GM19467 (cell line): Measurements from ENCODE around the gene SKP2.
"Not testable (repeated sequence)": the region's sequence is repeated elsewhere in the genome, so short reads cannot be mapped to it uniquely, and the experiment has no call there.

Source experiments
- ATAC-seq: cut with Tn5 transposase; IDR thresholded peaks from one replicate; pipeline ENCODE4 v1.9.1; 2021; ENCODE audit warnings: mild to moderate bottlenecking, moderate library complexity; ENCODE audit not compliant: unreplicated experiment

SKP2 gene

DNA sequence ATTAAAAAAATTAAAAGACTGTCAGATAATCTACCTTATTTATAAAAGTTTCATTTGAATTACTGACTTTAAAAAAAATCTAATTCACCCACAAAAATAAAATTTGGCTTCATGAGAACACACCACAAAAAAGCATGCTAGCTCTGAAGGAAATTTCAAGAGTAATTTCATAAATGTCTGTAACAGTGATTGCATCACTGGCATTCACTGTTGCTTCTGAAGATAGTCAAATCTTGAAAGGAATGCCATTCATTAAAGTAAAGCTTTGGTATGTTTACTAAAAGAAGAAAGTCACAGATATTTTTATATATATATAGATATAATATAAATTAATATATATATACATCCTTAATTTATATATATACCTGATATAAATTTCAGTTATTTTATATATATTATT, 46.4 kb downstream of the SKP2 start:
- no peak for ATAC-seq

DNA sequence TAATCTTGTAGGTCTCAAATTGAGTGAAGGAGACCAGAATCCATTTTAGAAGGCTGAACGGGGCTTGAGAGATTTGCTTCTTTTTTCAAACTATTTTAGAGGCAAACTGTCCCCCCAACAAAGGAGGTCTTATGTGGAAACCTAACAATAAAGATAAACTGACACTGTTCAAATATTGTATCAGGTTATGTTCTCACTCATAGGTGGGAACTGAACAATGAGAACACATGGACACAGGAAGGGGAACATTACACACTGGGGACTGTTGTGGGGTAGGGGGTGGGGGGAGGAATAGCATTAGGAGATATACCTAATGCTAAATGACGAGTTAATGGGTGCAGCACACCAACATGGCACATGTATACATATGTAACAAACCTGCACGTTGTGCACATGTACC, 46.9 kb downstream of the SKP2 start:
- not testable (repeated sequence) for ATAC-seq

DNA sequence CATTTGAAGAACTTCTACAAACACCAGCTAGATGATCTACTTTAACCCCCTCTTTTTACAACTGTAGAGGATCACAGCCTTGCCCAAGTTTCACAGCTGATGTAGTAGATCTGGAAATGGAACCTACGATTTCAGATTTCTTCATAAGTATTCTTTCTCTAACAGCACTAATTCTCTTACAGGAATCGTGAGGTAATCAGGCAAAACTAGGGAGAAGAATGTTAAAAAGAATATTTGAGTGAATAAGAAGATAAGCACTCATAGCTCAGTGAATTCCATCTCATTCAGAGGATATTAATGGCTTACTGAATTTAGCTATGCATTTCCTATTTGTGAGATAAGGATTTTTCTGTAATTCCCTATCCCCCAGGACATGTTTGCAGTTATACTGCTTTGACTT, 47.7 kb downstream of the SKP2 start:
- no peak for ATAC-seq

DNA sequence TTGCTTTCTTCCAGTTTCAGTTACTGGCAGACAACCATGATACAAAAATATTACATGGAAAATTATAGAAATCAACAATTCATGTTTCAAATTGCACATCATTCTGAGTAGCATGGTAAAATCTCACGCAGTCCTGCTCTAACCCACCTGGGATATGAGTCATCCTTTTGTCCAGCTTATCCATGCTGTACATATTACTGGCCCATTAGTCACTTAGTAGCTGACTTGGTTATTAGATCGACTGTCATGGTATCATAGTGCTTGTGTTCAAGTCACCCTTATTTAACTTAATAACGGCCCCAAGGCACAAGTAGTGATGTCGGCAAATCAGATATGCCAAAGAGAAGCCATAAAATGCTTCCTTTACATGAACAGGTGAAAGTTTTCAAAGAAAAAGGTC, 48.6 kb downstream of the SKP2 start:
- no peak for ATAC-seq

DNA sequence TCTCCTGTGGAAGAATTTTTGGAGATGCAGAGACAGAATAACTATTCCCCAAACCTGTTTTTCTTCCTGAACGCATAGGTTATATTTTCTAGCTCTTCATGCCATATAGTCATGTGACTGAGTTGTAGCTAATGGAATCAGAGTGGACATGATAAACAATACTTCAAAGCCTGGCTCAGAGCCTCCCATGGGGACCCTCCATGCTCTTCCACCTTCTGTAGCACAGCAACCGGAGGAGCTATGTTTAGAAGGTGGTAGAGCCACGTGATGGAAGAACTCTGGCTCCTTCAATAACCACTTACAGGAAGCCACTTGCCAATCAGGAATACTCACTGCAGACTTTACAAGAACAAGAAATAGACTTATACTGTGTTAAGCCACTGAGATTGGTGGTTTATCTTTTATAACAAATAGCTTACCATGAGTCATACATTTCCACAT, 50.6 kb downstream of the SKP2 start:
- ATAC-seq = no peak

DNA sequence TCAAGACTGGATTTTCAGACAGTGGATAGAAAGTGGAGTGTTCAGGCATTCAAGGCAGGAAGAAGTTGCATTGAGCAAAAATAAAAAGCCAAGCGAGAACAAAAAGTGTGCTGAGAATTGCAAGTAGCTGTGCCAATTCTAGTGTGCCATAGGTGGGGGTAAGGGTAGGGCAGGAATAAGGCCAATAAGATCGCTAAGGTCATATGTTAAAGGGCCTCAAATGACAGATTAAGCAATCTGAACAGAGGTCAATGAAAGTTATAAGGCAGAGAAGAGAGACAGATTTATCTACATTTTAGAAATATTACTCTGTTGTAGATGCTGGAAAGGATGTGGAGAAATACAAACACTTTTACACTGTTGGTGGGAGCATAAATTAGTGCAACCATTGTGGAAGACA, 53.4 kb downstream of the SKP2 start:
- no peak for ATAC-seq

DNA sequence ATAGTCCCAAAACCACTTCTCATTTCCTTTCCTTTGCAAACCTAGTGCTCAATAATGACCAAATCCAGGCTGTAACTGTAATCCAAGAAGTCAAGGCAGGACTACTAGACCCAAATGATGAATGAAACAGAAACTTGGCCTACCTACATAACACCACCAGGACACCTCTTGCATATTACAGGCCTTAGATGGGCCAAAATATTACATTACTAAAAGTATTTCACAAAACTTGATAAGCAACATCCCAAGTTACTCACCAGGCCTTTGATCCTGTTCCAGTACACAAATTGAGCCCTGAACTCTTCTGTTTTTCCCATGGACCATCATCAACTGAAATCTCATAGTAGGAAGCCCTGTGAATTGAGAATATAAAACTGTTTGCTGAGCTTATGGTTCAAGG, 55.0 kb downstream of the SKP2 start:
- no peak for ATAC-seq

DNA sequence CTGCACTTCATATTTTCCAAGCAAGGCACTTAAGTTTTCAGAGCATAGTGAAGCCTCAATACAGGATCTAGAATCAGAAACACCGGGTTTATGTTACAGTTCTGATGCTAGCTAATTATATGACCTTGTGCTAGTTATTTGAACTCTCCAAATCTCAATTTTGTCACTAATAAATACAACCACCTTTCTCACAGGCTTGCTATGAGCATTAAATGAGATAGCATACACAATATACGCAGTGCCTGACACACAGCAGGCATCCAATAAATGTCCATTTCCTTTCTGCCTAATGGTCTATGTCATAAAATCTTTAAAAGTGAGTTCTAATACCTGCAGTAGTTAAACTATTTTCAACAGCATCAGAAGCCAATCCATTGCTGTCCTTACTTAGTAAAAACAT, 56.9 kb downstream of the SKP2 start:
- no peak for ATAC-seq

DNA sequence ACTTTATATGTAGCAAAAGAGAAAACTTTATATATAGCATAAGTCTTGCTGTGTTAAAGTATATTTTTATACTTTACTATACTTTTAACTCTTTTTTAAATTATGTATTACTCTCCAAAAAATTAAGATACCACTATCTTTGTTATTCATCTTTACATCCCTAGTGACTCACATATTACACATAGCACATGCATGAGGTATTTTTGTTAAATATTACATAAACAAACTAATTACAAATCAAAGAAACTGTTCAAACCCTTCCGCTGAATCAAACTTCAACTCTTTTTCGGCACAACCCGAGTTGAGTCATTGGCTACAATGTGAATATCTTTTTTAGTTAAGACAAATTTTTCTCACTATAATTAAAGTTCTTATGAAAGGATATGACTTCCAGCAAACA, 57.8 kb downstream of the SKP2 start:
- ATAC-seq = no peak

DNA sequence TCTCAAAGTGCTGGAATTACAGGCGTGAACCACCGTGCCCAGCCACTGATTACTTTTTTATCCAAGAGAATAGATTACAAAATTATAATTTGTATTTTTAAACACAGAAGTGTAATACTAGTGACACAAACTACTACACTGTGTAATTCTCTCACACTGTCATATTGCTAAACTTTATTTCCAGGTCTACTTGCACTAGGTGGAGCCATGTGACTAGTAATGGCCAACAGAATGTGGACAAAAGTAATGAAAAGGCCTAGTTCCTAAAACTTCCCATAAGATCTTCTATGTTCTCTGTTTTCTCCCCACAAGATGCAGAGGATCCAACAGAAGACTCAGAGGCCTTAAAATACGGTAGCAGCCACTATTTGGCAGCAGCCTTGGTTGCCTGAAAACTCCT, 62.5 kb downstream of the SKP2 start:
- no peak for ATAC-seq

DNA sequence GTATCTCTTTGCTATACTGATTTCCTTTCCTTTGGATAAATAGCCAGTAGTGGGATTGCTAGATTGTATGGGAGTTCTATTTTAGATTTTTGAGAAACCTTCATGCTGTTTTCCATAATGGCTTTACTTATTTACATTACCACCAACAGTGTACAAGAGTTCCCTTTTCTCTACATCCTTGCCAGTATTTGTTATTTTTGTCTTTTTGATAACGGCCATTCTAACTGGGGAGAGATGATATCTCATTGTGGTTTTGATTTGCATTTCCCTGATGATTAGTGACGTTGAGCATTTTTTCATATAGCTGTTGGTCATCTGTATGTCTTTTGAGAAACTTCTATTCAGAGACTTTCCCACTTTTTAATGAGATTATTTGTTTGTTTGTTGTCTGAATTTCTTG, 64.0 kb downstream of the SKP2 start:
- ATAC-seq = no peak

DNA sequence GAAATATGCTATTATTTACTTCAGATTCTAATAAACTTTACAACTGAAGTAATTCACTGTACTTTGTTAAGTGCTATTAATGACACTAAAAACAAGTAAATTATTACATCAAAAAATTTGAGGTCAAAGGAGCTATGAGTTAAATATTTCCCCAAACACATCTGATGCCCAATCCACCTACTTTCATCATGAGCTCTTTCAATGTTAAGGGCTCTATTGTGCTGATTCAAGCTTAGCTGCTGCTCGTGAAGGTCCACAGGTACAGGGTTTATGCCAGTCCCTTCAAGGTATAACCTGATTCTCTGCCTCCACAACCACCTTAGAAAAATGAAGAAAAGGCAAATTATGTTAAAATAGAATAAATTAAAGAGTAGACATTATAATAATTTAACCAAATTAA, 65.7 kb downstream of the SKP2 start:
- no peak for ATAC-seq

DNA sequence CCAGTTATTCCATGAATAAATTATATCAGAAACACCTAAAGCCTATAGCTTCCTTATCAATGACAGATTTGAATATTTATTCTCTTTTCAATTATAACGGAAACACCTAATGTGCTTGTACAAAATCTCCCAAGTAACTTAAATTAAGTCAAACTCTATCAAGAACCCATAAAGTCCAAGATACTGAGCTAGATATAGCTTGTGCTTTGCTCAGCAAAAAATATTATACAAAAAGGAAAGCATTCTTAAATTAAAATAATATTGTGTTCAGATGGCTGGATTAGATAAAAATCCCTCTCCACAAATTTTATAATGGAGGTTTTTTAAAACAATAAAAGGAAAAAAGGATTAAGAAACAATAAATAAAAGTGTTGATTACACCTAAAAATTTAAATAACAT, 66.1 kb downstream of the SKP2 start:
- ATAC-seq = no peak

DNA sequence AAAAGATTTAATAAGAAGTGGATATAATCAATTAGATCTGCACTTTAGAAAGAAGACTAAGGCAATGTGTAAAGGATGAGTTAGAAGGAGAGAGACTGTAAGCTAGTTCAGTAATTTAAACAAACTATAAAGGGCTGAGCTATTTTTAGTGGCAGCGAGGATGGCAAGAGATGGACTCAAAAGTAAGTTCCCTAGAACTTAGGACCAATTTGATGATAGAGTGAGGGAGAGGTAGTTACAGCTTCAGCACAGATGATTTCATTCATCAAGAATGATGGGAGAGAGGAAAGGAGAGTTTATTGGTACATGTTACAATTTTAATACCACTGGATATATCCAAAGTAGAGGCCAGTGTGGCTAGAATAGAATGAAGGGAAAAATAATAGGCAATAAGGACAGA, 70.7 kb downstream of the SKP2 start:
- ATAC-seq = no peak

DNA sequence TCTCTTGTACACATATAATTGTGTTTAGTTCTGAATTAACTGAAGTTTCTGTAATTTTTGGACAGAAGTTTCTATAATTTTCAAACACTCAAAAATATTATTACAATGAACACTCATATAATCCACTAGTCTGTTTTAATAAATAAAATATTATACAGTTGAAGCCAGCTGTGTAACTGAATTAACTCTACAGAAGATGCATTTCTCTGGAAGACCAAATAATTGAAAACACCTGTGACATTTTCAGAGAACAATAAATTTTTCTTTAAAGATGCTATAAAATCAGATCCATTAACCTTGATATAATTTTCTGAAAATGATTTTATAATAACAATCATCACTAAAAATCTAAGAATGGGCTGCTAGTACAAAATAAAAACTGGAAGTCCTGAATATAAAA, 75.1 kb downstream of the SKP2 start:
- no peak for ATAC-seq

DNA sequence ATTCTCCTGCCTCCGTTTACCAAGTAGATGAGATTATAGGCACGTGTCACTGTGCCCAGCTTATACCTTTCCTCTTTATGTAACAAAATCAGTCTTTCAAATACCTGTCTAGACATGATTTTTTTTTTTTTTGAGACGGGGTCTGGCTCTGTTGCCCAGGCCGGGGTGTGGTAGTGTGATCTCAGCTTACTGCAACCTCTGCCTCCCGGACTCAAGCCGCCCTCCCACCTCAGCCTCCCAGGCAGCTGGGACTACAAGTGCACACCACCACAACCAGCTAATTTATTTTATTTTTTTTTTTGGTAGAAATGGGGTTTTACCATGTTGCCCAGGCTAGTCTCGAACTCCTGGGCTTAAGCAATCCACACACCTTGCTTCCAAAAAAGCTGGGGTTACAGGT, 76.6 kb downstream of the SKP2 start:
- no peak for ATAC-seq

DNA sequence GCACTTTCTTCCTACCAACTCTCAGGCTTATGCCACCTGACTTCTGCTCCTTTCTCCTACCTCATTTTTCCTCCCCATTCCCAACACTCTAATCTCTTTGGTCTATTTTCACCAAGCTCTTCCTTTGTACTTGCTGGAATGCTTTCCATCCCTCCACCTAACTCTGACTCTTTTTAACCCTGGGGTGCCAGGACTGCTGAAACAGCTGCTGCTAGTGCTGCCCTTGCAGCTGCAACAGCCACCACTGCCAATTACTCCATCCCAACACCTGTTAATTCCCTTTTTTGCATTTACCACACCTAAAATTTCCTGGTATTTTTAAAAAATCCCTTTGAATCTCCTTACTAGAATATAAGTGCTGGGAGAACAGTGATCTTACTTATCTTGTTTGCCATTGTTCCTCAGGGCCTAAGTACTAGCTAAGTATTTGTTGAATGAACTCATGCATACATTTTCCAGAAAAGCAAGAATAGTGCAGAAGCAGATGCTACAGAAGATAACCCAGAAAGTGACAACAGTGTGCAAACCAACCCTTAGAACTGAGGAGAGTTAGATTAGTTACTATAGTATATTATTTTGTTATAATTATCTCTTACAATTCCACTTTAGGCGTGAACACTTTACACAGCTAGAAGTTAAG, 78.4 kb downstream of the SKP2 start:
- no peak for ATAC-seq

DNA sequence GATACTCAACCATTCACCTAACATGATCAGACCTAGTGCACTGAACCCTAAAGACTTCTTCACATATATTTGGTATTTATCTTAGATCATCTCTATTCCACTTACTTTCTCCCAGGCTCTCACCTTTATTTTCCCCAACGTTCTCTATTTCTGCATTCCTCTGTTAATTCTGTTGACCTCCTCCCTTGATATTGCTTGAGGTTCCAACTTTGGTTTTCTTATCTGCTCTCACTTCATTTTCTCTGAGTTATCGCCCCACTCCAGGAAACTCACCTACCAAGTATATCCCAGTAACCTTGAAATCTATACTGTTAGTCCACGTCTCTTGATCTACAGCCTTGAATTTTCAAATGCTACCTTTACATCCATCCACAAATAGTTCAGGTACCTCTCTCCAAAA, 80.6 kb downstream of the SKP2 start:
- ATAC-seq = no peak
